Sigmoid colon (tissue), 7 donors: ENCODE measurements around the gene NOX5. TPM values are rescaled to one million over a fixed set of nuclear protein-coding genes. Genes with fewer than 3 reads are reported as not detected.

ENCODE experiments used
- DNase-seq: peaks from one replicate; pipeline ENCODE4 v3.0.0-alpha.2; 2019
- H3K27ac ChIP-seq, 4 donors: fragments of 200-600 bp; sonication (generic); one replicate each; pipeline ENCODE4 v1.5.1; 2016 to 2019; ENCODE audit warnings: mild to moderate bottlenecking in 1 of 4
- H3K27me3 ChIP-seq, 3 donors: fragments of 200-600 bp; sonication (generic); one replicate each; pipeline ENCODE4 v1.5.1; 2019; ENCODE audit warnings: mild to moderate bottlenecking in 1 of 3
- H3K36me3 ChIP-seq, 4 donors: fragments of 200-600 bp; sonication (generic); one replicate each; pipeline ENCODE4 v1.5.1; 2016 to 2019
- H3K4me1 ChIP-seq, 4 donors: fragments of 200-600 bp; sonication (generic); one replicate each; pipeline ENCODE4 v1.5.1; 2017 to 2019
- H3K4me3 ChIP-seq, 4 donors: fragments of 200-600 bp; sonication (generic); one replicate each; pipeline ENCODE4 v1.5.1; 2017 to 2019; ENCODE audit warnings: mild to moderate bottlenecking in 2 of 4, moderate library complexity in 1 of 4
- H3K9me3 ChIP-seq, 4 donors: fragments of 200-600 bp in 3 of 4; sonication (generic) in 3 of 4; one replicate each; pipeline versions ENCODE4 v1.5.1 to v1.6.1; 2013 to 2019
- CTCF ChIP-seq, 4 experiments: fragments of 450-650 bp in 3 of 4; fragments of 200-600 bp in 1 of 4; IDR thresholded peaks; one replicate each; pipeline ENCODE4 v1.5.1; 2016 to 2019; ENCODE audit warnings: antibody characterized with exemption in 4 of 4, mild to moderate bottlenecking in 3 of 4, moderate library complexity in 2 of 4
- EP300 ChIP-seq, 4 donors: sonication (generic); formaldehyde crosslinking; IDR thresholded peaks; one replicate each; pipeline ENCODE4 v1.6.1; 2017; ENCODE audit warnings: antibody characterized with exemption in 4 of 4
- POLR2A ChIP-seq, 2 donors: fragments of 450-650 bp; IDR thresholded peaks; one replicate each; pipeline ENCODE4 v1.6.1; 2016; ENCODE audit warnings: antibody characterized with exemption in 2 of 2, mild to moderate bottlenecking in 2 of 2, moderate library complexity in 2 of 2
- POLR2AphosphoS5 ChIP-seq, 4 donors: sonication (generic); formaldehyde crosslinking; IDR thresholded peaks; one replicate each; pipeline ENCODE4 v1.6.1; 2017; ENCODE audit warnings: antibody characterized with exemption in 4 of 4
- WGBS, 2 donors: extraction: QIAGEN DNeasy Blood & Tissue Kit; methylation state at CpG; one replicate each; pipeline ENCODE4 v1.1.7; 2013; 5-methylcytosine and 5-hydroxymethylcytosine counted together
- intact Hi-C: fragments of 100-400 bp; cut with DNase I; formaldehyde crosslinking; loops from one replicate; pipeline ENCODE4 v1.15.1; 2023
- polyA plus RNA-seq, 3 donors: library from polyadenylated mRNA; stranded (reverse); fragments of 200-250 nt; gene quantifications; one replicate each; pipeline ENCODE4 v1.2.3, GENCODE V29; 2013
- total RNA-seq, 4 donors: library from RNA; depleted of rRNA; stranded (reverse); fragments of >200 nt; gene quantifications; one replicate each; pipeline ENCODE4 v1.1.0, GENCODE V29; 2016
- donor health status: healthy with polysubstance abuse.
- donor health status: Bipolar disorder and iron deficiency.
- donor health status: healthy.

The NOX5 gene
- total RNA-seq, result under 1 TPM in 2 of 4 donors, not detected in 2; 0.36 to 0.49 TPM
- under 1 TPM in 1 of 3 donors, not detected in 2; 0.16 TPM for polyA plus RNA-seq

- Histone ChIP-seq H3K27me3 (no peaks in the 10 kb centered on the region), H3K4me3 (no peak within 1 kb of the TSS), H3K4me1 (no peaks in the 10 kb centered on the region), H3K36me3 (no peaks in the 10 kb centered on the region), H3K27ac (no peak within 1 kb of the TSS), H3K9me3 (no peaks in the 10 kb centered on the region)
- WGBS, 2 donors, result 68 to 71% methylated on average over 1 of the region's 1 CpG
- intact Hi-C loops, result no loop called here
- TF ChIP-seq POLR2AphosphoS5 (IDR thresholded peaks at IDR 0.05), result no peak
- TF ChIP-seq CTCF (IDR thresholded peaks at IDR 0.05), result no peak
- TF ChIP-seq EP300 (IDR thresholded peaks at IDR 0.05), result no peak
- no peak for TF ChIP-seq POLR2A (IDR thresholded peaks at IDR 0.05)
- DNase-seq, result no peak
These were observed at the start of gene NOX5 for GRCh38 chr15:69014454-69014853. TSS of gene NOX5 (plus strand) at chr15:69014695. CDS start at chr15:69014736, 41 bp downstream.

- no peak overlapping the region for H3K27ac ChIP-seq
- H3K4me1 ChIP-seq, result no peaks in the 10 kb centered on the region
- no peak for DNase-seq
- WGBS, 2 donors, result 14 to 65% methylated on average over 5 of the region's 5 CpGs
- no peaks in the 10 kb centered on the region for H3K36me3 ChIP-seq
- no peaks in the 10 kb centered on the region for H3K27me3 ChIP-seq
- H3K4me3 ChIP-seq, result no peak overlapping the region
- peaks cover 0 to 9% (median 2%) of the 10 kb centered on the region in 4 donors for H3K9me3 ChIP-seq
- intact Hi-C loops, result no loop called here
- TF ChIP-seq EP300 (IDR thresholded peaks at IDR 0.05), result no peak
- TF ChIP-seq POLR2A (IDR thresholded peaks at IDR 0.05), result no peak
- TF ChIP-seq CTCF (IDR thresholded peaks at IDR 0.05), result no peak
- TF ChIP-seq POLR2AphosphoS5 (IDR thresholded peaks at IDR 0.05), result no peak
These were observed 47.5 kb upstream of the NOX5 start for GRCh38 chr15:68966996-68967395.

GRCh38 chr15:68967948-68968347, 46.5 kb upstream of the NOX5 start:
- DNase-seq, result no peak
- Histone ChIP-seq H3K27me3 (no peaks in the 10 kb centered on the region), H3K36me3 (no peaks in the 10 kb centered on the region), H3K4me1 (peaks cover 0 to 9% (median 8%) of the 10 kb centered on the region in 4 donors), H3K27ac (no peak overlapping the region), H3K9me3 (peaks cover 0 to 9% (median 2%) of the 10 kb centered on the region in 4 donors), H3K4me3 (no peak overlapping the region)
- TF ChIP-seq POLR2AphosphoS5 (IDR thresholded peaks at IDR 0.05), result no peak
- intact Hi-C loops, result no loop called here

GRCh38 chr15:68969298-68969697, 45.2 kb upstream of the NOX5 start:
- no peaks in the 10 kb centered on the region for H3K27me3 ChIP-seq

More at GRCh38 chr15:68969298-68969697, 45.2 kb upstream of the NOX5 start:
- Histone ChIP-seq H3K36me3 (no peaks in the 10 kb centered on the region), H3K9me3 (peaks cover 0 to 9% (median 2%) of the 10 kb centered on the region in 4 donors), H3K4me1 (peaks cover 0 to 11% (median 9%) of the 10 kb centered on the region in 4 donors), H3K4me3 (no peak overlapping the region), H3K27ac (no peak overlapping the region)
- intact Hi-C loops, result no loop called here
- no peak for TF ChIP-seq POLR2AphosphoS5 (IDR thresholded peaks at IDR 0.05)
- TF ChIP-seq POLR2A (IDR thresholded peaks at IDR 0.05), result no peak
- TF ChIP-seq EP300 (IDR thresholded peaks at IDR 0.05), result no peak
- no peak for TF ChIP-seq CTCF (IDR thresholded peaks at IDR 0.05)
- no peak for DNase-seq
